ENCODE measurements around the gene PRKCA.

The PRKCA gene

DNA sequence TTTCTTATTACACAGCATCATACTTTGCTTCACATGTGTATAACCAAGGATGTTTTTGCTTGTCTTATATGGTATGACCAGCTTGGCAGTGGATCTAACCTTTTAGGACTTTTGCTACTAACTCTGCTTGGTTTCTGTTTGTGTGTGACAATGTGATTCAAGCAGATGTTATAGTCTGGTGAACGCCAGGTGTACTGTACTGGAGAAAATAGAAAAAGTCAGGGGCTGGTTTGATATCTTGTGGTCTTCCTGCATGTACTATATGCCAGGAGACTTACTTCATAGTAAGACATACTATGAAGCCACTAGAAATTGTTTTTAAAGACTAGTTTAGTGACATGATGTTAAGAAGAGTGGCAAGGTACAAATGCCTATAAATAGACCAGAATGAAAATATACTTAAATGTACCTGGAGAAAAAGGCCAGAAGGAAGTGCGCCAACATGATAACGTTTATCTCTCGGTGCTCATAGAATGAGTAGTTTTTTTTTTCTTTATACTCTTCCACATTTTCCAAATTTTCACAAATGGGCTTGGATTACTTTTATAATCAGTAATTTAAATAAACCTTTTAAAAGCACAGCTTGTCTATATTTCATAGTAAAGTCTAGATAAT, 112.3 kb downstream of the PRKCA start:
- H3K4me3 ChIP-seq (ENCODE audit: low read length), result no peak overlapping the region
- TF ChIP-seq, protein P1, sequence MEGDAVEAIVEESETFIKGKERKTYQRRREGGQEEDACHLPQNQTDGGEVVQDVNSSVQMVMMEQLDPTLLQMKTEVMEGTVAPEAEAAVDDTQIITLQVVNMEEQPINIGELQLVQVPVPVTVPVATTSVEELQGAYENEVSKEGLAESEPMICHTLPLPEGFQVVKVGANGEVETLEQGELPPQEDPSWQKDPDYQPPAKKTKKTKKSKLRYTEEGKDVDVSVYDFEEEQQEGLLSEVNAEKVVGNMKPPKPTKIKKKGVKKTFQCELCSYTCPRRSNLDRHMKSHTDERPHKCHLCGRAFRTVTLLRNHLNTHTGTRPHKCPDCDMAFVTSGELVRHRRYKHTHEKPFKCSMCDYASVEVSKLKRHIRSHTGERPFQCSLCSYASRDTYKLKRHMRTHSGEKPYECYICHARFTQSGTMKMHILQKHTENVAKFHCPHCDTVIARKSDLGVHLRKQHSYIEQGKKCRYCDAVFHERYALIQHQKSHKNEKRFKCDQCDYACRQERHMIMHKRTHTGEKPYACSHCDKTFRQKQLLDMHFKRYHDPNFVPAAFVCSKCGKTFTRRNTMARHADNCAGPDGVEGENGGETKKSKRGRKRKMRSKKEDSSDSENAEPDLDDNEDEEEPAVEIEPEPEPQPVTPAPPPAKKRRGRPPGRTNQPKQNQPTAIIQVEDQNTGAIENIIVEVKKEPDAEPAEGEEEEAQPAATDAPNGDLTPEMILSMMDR (conservative IDR thresholded peaks at IDR 0.05; ENCODE audit: low read depth, low read length), result no peak
- no peak for DNase-seq (ENCODE audit: low read depth)

DNA sequence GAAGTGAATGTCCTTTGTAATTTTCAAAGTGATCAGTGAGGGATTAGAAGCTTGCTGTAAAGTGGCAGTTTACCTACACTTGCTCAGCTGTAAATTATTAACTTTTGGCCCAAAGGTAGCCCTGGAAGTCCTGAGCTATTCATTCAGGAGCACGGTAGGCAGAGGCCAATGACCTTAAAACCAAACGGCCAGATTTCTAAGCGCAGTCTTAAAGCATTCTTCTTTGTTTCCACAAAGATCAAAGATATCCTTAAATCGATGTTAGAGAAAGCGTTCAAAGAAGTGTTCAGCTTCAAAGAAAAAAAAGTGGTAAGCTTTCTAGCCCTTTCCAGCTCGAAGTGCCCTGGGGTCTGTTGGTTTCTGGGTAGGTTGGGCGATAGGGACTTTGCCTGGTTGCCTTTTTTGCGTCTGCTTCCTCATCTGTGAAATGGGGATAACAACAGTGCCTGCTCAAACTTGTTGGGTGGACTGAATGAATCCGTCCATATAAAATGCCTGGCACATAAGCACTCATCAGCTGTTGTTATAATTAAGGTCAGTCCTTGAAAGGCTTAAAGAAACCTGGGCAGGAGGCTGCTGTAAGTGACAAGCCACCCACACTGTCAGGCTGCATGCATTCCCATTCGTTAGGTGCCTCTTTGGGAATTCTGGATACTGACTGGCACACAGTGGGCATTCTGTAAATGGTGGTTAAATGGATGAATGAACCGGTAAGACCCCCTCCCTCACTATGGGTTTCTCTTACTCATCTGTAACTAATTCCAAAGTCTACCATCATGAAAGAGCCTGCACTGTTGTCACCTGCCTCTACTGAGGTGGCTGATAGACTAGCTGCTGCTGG, 113.2 kb downstream of the PRKCA start:
- no peak overlapping the region for H3K4me3 ChIP-seq (ENCODE audit: low read length)
- DNase-seq (ENCODE audit: low read depth), result no peak
- TF ChIP-seq, protein P1 (conservative IDR thresholded peaks at IDR 0.05; ENCODE audit: low read depth, low read length), result no peak

DNA sequence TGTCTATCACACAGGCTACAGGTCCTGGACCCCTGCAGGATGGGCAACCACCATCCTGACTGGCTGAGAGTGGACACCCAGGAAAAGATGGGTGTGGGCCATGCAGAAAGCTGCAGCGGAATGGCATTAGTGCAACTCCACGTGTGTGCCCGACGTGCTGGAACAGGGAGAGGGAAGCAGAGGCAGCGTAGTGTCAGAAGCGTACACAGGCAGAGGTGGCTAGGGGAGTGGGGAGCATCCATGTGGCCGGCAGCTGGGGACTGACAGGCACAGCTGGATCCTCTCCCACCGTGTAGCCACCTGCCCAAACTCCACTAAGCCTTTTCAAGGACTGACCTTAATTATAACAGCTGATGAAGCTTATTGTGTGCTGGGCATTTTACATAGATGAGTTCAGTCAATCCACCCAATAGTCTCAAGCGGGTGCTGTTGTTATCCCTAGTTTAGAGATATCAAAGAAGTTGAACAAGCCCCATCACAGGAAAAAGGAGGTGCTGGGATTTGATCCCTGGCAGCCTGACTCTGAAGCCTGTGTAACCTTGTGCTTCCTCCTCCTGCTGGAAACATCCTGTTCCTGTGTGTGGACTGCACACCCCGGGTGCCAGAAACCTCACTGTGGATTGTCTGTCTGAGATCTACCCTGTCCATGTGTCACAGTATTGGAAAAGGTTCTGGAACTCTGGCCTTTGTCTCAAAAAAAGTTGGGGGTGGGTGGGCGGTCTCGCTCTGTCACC, 114.0 kb downstream of the PRKCA start:
- H3K4me3 ChIP-seq (ENCODE audit: low read length), result no peak overlapping the region
- DNase-seq (ENCODE audit: low read depth), result no peak
- TF ChIP-seq, protein P1 (conservative IDR thresholded peaks at IDR 0.05; ENCODE audit: low read depth, low read length), result no peak

DNA sequence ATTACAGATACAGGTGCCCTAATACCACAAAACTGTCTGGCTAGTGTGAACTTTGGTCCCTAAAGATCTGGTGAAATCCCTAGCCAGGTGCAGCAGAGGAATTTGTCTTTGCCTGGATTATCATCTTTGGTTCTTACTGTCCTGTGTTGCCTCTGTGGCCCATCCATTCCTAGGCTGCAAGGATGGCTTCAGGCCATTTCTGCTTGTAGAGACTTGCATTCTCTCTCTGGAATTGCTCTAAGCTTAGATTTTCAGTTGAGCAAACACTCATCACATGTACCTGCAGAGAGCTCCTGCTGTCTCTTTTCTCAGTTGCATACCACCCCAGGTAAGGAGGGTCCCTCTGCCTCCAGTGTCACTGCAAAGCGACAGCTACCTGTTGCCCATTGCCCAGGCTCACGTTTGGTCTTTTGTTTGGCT, 114.9 kb downstream of the PRKCA start:
- no peak overlapping the region for H3K4me3 ChIP-seq (ENCODE audit: low read length)
- TF ChIP-seq, protein P1 (conservative IDR thresholded peaks at IDR 0.05; ENCODE audit: low read depth, low read length), result no peak
- no peak for DNase-seq (ENCODE audit: low read depth)

DNA sequence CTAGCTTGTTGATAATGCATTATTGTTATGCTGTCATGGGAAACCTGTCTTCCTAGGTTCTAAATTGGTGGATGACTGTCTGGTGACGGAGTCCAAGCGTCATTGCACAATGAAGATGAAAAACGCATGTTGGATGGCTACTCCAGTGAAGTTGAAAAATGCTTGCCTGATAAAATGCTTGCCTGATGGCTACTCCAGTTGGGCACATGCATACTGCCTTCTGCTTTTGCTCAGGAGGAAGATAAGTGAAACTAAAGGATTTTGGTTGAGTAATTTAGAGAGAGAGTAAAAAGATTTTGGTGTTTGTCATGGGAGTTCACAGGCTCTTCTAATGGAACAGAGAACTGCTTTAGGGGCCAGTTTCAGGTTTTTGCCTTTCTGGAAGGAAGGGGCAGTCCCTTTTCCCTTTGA, 118.6 kb downstream of the PRKCA start:
- TF ChIP-seq, protein P1 (conservative IDR thresholded peaks at IDR 0.05; ENCODE audit: low read depth, low read length), result no peak
- no peak overlapping the region for H3K4me3 ChIP-seq (ENCODE audit: low read length)
- no peak for DNase-seq (ENCODE audit: low read depth)

DNA sequence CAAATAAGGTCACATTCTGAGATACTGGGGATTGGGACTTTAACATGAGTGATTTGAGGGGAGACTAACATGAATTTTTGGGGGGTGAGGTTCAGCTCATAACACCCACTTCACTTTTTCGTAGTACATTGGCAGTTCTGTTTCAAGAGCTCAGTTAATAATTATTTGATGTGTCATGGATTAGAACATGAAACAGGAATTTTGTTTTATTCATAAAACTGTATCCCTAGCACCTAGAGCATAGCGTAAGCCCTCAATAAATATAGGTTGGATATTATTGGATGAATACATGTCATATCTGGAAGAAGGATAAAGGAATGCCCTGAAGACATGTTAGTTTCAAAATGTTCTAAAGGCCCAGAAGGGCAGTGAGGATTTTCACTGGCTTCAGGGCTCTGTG, 119.8 kb downstream of the PRKCA start:
- DNase-seq (ENCODE audit: low read depth), result no peak
- no peak overlapping the region for H3K4me3 ChIP-seq (ENCODE audit: low read length)
- TF ChIP-seq, protein P1 (conservative IDR thresholded peaks at IDR 0.05; ENCODE audit: low read depth, low read length), result no peak

Data from retinal pigment epithelial cell (primary cell).